Non-pigmented ciliary epithelial cell (primary cell): ENCODE data around the gene TNRC6C.
"Not testable (repeated sequence)": the region's sequence is repeated elsewhere in the genome, so short reads cannot be mapped to it uniquely, and the experiment has no call there.

Source experiments
- DNase-seq: peaks from one replicate; pipeline ENCODE4 v3.0.0-alpha.2; 2010; ENCODE audit warnings: low read depth

Gene TNRC6C

DNA sequence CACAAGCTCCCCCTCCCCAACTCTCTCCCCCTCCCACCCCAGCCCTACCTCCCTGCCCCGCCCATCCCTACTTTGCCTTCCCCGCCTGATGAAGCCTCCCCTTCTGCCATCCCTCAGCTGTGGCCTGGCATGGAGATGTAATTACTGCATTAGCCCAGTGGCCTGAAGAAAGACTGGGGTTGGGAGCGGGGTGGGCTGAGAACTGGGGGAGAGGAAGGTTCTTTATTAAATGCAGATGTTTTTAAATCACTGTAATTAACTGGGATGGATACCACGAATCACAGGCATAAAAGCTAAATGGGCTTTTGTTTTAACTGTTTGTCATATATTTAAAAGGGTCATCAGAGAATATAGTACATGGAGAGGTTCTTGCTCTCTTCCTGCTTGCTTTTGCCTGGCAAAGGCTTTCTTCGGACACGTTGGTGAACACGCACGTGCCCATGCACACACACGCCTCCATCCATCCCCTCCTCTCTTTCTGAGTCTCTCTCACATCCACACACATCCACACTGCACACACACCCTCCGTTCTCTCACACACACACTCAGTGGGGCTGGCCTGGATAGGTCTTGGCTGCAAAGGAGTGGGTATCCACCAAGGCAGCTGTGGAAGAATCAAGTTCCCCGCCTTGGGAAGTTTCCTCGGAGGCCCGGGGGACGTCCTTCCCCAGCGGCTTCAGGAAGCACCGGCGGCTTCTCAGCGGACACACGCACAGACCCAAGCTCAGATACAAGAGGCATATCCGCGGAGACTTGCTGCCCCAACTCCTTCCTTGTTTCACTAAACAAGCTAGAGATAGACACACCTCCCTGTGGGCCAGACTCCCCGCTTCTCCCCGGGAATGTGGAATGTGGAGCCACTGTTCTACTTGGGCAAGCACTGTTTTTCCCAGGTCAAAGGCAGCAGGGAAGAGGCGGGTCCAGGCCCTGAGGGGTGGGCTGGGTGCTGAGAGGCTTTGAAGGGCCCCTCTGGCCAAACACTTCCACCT, 27.4 kb upstream of the TNRC6C start:
- DNase-seq: no peak

DNA sequence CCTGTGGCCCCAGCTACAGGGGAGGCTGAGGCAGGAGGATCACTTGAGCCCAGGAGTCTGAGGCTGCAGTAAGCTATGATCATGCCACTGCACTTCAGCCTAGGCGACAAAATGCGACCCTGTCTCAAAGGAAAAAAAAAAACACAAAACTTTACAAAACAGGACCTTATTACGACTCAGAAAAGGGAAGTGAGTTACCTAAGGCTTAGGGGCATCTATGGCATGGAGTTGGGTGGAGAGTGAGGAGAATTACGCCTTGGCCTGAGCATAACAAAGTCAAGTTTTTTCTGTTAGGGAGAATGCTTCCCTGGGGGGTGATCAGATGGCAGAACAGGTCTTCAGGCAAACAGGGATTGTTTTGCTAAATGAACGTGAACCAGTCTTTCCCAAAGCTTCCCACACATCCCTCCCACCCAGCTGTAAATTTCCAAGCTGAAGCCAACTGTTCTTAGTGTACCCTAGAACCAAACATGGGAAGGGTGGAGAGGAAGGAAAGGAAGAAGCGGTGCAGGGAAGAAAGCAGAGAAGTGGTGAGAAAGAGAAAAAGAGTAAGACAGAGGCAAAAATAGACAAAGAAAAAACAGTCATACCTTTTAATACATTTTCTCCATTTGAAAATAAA, 24.6 kb upstream of the TNRC6C start:
- no peak for DNase-seq

- DNase-seq: no peak
Observed at GRCh38 chr17:77935121-77935571, 23.4 kb upstream of the TNRC6C start.

GRCh38 chr17:77935744-77936143, 22.8 kb upstream of the TNRC6C start:
- DNase-seq: not testable (repeated sequence)

GRCh38 chr17:77936881-77937280, 21.6 kb upstream of the TNRC6C start:
- no peak for DNase-seq

- no peak for DNase-seq
Observed at GRCh38 chr17:77941004-77941403, 17.5 kb upstream of the TNRC6C start.

GRCh38 chr17:77942112-77942988, 16.2 kb upstream of the TNRC6C start:
- DNase-seq: no peak

DNA sequence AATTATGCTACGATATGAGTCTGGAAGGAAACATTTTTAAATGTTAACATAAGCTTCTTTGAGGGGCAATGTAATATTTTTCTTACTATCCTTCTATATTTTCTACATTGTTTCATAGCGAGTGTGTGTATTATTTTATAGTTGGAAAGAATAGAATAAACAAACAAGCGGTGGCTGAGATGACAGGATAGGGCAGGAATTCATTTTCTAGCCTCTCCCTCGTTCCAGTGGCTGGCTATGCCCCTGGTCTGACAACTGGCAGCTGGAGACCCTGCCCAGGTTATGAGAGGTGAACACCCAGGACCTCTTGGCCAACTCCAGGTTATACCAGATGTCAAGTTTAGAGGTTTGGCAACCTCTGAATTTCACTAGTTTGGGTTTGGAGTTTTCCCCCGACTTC, 14.5 kb upstream of the TNRC6C start:
- no peak for DNase-seq

DNA sequence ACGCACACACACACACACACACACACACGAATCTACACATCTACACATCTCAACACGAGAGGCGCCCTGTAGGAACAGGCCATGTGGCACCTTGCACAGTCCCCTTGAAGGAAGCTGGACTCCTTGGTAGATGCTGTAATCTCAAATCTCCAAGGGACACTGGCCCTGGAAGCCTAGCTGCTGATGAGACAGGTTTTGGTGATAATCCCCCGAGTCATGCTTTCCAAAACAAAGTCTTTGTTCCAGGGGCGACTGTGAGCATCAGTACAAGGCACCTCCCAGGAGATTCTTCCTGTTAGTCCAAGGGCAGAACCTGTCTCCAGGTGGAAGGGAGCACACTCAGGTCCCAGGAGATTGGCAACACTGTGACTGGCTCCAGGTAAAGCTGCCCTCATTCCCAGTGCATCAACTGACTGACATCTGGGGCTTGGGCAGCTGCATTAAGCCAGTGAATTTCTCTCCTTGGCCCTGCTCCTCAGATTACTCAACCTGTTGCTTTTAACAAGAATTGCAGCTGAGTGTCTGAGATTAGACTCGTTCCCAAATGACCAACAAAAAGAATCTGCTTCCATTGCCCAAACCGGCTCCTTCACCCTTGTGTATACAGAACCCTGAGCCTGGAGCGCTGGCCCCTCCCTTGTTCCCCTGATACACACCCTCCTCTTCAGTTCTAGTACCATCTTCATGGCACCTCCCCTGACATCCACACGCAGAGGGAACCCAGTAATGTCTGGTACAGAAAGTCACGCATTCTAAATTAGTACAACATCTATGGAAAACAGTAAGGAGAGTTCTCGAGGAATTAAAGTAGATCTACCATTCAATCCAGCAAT, 13.9 kb upstream of the TNRC6C start:
- no peak for DNase-seq

DNA sequence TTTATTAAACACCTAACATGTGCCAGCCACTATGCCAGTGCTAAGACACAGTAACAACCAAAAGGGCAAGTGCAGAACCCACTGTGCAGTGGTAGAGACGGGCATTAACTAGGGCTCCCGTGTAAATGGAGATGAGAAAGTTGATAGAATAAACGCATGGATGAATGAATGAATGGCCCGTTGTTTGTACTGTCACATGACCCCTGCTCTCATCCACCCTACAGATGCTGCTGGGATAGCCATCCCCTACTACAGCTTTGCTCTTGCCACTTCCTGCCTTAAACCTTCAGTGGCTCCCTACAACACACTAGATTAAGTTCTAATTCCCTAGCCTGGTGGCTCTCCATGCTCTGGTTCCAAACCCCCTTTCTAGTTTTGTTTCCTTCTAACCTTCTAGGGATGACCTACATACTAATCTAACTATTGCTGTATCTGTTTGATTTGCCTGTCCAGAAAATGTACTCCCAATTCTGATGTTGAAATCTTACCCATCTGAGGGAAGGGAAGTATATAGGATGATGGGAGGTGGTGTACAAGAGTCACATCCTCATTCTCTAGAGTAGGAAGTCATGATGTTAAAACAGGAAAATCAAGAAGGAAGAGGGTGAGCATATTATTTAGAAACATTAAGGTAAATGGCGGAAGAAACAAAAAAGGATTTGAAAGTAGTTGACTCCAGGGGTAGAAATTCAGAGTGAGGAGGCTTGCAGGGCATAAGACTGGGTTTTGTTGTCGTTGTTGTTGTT, 11.4 kb upstream of the TNRC6C start:
- DNase-seq: no peak

DNA sequence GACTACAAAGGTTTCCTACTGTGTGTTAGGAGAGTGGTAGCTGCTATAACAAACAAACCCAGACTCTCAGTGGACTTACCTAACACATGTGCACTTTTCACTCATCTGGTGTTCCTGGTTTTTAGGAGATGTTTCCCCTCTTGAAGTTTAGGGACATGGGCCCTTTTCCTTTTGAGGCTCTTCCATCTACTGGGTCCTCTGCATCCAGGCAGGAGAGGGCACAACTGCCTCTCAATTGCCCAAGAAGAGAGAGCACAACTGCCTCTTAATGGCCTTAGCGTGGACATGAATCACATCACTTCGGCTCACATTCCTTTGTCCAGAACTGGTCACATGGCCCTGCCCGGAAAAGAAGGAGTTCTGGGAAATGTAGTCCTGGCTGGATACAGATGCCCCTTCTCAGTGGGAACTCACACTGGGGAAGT, 9.8 kb upstream of the TNRC6C start:
- no peak for DNase-seq

DNA sequence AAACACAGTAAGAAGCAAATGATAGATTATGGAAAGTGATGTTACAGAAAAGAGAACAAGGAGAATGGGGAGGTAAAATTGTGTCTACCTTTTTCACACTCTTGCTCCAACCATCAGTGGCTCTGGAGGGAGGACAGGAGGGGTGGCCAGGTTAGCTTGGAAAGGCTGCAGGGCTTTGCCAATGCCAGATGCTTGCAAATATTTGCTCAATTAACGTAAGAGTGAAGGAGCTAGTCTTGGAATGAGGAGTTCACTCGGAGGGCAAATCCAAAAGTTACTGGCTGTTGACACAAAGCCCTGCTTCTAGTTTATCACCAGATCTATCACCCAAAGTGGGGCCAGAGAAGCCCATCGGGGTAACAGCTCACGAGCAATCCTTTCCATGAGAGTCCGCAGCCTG, 7.4 kb upstream of the TNRC6C start:
- no peak for DNase-seq

- DNase-seq: no peak
Observed at GRCh38 chr17:77952368-77952767, 6.1 kb upstream of the TNRC6C start.

DNA sequence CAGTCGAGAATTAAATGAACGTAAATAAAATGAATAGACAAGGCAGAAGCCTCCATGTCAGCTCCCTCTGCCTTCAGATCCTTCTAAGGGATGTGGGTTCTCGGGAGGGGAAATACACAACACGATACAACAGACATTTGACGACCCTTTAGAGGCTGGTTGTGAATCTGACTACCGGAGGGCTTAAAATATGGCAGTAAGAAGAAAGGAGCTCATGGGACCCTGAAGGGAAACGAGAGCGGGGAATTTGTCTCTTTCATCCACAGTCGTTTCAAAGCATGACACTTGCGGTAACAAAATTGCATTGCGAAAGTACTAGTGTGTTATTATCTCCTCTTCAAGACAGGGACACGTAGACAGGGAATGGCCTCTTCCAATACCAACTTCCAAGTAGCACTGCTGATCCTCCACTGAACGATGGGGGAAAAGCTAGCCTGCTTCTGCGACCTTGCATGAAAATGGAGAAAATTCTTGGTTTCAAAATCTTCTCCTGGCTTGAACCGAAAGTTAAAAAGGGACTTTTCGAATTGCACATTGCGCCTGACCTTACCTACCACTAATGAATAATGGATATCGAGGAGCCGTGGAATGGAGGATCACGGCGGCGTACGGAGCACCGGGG, 1.2 kb upstream of the TNRC6C start:
- no peak for DNase-seq

- no peak for DNase-seq
Observed at GRCh38 chr17:77958716-77959125, 218 bp downstream of the TNRC6C start.

DNA sequence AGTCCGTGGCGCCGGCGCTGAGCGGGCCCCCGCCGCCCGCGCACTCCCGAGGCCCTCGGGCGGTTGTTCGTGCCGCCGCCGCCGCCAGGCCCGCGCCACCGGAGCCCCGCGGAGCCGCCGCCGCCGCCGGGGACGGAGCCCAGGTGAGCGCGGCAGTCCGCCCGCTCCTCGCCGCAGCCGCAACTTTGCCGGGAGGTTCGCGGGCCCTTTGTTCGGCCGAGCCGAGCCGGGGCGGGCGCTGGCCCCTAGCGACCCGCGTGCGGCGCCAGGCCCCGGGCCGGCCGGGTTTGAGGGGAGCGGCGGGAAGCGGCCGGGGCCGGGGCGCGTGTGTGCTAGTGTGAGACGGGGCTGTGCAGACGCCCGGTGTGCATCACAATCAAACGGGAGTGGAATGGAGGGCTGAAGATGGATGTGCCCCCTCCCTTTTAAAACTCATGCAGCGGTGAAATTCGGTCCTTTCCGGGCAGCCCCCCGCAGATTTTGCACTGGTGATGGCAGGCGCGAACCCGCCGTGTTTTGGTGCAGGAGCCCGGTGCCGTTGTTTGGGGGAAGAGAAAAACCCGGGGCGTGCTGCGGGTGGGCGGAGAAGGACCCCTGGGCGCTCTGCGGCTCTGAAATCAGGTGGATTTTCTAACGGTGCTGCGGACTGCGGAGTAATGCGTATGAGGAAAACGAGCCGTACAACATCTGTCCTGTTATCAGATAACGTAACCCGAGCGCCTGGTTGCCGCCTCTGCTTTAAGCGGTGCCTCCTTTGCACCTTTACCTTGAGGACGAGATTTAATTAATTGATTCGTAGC, 823 bp downstream of the TNRC6C start:
- no peak for DNase-seq

DNA sequence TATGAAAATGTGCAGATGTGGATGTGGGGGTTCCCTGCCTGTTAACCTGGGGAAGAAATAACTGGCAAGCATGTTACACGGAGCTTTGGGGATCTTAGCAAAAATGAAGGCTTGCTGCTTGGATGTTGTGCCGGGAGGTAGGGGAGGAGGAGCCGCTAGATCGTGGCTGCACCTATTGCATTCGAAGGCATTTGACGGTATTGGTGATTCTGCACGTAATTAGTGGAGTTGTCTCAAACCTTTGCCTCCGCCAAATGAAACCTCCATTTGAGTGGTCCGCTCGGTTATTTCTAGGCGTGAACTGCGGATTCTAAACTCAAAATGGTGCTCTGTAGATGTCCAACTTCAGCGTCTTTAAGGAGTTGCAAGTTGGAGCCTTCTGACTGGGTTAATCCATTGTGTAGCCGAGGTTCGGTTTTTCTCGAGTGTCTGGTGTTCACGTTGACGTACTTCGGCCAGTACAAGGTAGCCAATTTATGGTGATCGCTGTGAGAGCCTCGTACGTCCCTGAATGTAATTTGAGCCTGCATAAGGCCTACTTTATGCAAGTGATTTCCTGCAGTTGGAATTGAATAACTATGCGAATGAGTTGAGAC, 1.5 kb downstream of the TNRC6C start:
- no peak for DNase-seq

DNA sequence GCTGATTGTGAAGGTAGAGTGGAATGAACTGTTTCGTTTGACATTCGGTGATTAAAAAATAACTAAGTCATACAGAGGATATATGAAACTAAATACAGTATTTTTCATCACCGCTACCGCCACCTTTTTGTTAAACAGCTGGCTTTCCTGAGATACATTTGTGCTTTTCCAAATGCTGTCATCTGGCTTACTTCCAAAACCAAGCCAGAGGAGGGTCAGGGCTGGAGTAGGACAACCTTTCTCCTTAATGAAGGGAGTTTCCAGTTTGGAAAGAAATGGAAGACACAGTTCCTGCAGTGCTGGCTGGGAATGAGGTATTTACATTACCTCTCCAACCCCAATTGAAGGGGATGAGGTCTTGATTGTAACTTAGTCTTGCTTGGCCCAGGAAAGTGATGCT, 3.2 kb downstream of the TNRC6C start:
- no peak for DNase-seq

- no peak for DNase-seq
Observed at GRCh38 chr17:77962348-77962747, 3.8 kb downstream of the TNRC6C start.
